HPDE6-E6E7 (cell line): ENCODE data around the gene CLOCK.

Source experiments
- DNase-seq: peaks from one replicate; pipeline ENCODE4 v3.0.0; 2011; ENCODE audit warnings: missing footprints; ENCODE audit errors: extremely low spot score

Gene CLOCK

GRCh38 chr4:55475394-55476243 lies 71.1 kb downstream of the CLOCK start:
- DNase-seq, result no peak

DNA sequence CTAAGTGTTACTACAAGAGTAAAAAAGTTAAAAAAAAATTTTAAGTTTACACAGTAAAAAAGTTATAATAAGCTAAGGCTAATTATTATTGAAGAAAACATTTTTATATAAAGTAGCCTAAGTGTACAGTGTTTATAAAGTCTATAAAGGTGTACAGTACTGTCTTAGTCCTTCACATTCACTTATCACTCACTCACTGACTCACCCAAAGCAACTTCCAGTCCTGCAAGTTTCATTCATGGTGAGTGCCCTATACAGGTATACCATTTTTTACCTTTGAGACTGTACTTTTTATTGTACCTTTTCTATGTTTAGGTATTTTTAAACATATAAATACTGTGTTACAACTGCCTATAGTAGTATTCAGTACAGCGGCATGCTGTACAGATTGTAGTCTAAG lies 76.7 kb downstream of the CLOCK start:
- no peak for DNase-seq

DNA sequence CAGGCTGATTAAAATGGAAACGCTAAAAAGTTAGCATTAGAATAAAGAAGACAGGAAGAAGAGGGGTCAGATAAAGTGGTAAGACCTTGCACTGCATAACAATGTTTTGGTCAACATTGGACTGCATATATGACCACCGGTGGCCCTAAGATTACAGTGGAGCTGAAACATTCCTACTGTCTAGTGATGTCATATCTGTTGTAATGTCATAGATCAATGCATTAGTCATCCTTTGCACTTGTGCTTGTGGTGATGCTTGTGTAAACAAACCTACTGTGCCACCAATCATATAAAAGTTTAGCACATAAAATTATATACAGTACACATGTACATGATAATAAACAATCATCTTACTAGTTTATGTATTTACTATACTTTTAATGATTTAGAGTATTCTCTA lies 78.0 kb downstream of the CLOCK start:
- DNase-seq, result no peak

GRCh38 chr4:55466001-55466400 lies 80.7 kb downstream of the CLOCK start:
- no peak for DNase-seq

DNA sequence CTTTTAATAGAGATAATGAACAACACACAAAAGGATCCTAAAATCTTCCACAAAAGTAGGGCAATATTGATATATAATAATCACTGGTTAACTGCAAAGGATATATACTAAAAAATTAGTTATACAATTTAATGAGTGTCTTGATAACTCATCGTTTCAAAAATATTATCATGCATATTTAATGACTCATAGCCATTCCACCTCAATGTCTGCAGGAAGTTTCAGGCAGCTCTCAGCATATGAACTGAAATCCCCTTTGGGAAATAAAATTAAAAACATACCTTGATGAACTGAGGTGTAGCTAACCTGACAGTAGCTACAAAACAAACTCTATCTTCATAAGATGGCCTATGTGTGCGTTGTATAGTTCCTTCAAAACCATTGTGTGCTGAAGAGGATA lies 88.1 kb downstream of the CLOCK start:
- peak; percentile 10 for DNase-seq

GRCh38 chr4:55458164-55458563 lies 88.5 kb downstream of the CLOCK start:
- DNase-seq, result no peak

- no peak for DNase-seq
Measured at GRCh38 chr4:55450566-55450965, 96.1 kb downstream of the CLOCK start.

DNA sequence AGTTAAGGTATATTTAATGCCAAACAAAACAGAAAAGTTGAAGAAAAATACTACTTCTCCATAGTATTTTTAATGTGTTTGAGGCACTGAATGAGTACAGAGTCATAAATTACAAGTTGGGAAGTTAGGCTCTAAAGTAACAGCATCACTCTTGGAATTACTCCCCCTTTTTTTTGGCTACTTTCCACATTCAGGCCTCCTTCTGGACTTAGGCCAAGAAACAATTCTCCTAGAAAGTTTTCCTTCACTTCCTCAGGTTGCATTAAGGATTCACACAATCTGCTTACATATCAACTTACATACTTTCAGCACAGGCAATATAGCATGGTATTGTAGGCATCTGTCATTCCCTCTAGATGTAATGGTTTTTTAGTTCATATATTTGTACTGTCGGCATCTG lies 98.9 kb downstream of the CLOCK start:
- no peak for DNase-seq

DNA sequence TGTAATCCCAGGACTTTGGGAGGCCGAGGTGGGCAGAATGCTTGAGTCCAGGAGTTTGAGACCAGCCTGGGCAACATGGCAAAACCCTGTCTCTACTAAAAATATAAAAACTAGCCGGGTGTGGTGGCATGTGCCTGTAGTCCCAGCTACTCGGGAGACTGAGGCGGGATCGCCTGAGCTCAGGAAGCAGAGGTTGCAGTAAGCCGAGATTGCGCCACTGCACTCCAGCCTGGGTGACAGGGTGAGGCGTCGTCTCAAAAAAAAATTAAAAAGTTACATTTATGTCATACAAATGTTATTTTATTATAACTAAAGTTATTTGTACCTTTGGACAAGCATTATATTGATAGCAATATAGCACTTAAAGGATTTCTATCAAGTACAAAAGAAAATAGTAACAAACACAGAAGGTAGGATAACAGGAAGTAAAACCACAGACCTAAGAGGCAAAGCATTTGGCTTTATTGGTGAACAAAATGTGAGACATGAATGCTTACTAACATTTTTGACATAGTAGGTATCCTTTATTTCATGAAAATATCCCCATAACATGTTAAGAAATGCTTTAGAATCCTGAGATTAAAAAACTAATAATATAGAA lies 99.5 kb downstream of the CLOCK start:
- no peak for DNase-seq

GRCh38 chr4:55446578-55446922 lies 100.2 kb downstream of the CLOCK start:
- DNase-seq, result no peak

- no peak for DNase-seq
Measured at GRCh38 chr4:55445921-55446577, 100.7 kb downstream of the CLOCK start.

GRCh38 chr4:55444827-55445226 lies 101.9 kb downstream of the CLOCK start:
- DNase-seq, result no peak

- DNase-seq, result no peak
Measured at GRCh38 chr4:55442541-55442940, 104.2 kb downstream of the CLOCK start.

DNA sequence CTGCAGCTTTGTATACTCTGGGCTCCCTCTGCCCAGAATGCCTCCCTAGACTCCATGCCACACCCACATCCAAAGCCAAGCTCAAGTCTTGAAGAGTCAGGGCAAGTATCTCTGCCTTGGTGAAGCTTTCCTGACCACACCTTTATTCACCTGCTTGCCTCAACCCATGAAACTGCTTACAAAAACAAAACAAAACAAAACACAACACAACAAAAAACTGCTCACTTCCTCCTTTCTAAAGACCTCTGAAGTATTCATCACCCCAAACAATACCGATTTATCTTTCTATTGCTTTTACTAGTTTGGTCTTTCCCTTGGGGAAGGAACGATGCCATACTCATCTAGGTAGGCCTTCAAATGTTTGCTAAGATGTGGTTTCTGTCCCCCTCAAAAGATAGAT lies 105.9 kb downstream of the CLOCK start:
- no peak for DNase-seq

DNA sequence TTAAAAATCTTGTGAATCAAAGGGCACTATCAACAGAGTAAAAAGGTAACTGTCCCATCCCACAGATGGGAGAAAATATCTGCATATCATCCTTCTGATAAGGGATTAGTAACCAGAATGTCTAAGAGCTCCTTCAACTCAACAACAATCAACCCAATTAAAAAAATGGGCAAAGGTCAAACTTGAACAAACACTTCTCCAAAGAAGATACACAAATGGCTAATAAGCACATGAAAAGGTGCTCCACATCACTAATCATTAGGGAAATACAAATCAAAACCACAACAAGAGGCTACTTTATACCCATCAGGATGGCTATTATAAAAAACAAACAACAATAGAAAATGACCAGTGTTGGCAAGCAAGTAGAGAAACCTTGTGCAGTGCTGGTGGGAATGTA lies 107.7 kb downstream of the CLOCK start:
- DNase-seq, result no peak

- DNase-seq, result no peak
Measured at GRCh38 chr4:55438314-55438713, 108.4 kb downstream of the CLOCK start.

DNA sequence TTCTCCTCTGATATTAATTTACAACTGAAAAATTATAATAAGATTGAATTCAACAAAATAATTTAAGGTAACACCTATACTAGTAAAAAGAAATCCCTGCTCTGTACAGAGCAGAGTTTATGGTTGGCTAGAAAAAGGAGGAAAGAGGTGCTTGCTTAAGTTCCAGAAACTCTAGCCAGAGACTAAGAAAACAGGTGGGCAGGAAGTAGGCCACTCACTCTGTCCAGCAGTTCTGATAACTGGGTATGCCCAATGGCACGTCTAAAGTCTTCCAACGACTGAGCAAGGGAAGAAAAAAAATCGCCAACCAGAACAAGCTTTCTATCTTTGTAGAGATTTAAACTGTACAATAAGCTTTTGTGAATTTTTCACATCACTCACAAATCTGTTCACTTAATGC lies 108.9 kb downstream of the CLOCK start:
- DNase-seq, result no peak

DNA sequence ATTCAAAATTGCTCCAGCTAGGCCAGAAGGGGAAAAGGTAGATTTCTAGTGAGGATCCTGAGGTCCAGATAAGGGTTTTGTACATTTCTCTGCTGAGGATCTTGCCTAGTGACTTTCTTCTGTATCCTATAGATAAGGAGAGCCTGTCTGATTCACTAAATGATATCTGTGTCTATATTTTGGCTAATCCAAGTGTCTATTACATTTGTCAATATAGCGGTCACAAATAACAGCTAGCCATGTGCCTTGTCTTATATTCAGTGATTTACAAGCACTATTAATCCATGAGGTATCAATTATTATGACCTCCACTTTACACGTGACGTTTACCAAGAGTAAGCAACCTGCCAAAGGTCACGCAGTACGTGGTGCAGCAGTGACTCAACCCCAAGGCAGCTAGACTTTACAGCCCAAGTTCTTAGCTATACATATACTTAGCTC lies 109.3 kb downstream of the CLOCK start:
- DNase-seq, result no peak

DNA sequence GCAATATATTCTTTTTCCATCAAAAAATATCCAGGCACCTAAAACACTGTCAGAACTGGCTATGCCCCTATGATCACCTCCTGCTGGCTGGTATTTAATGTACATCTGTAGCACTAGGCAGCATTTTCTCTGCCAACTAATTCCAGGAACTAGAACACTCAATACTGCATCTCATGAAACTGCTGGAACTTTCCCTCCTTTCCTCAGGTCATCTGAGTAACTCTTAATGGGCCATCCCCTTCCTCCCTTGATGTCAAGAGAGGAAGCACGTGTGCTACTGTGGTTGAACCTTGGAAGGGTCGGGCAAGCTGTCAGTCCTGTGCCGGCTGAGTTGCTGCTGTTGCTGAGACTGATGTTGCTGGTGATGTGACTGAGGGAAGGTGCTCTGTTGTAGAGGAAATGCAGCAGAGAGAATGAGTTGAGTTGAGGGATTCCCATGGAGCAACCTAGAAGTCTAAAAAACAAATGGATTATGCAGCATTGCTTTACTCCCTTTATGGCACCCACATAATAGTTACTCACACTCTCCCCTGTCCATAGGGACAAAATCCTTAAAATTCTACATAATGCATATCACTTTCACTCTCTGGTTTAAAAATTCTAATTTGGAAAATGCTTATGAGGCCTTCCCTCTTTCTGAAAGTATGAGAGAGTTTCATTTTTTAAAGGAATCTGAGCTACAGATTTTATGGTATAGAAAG lies 111.4 kb downstream of the CLOCK start:
- no peak for DNase-seq

DNA sequence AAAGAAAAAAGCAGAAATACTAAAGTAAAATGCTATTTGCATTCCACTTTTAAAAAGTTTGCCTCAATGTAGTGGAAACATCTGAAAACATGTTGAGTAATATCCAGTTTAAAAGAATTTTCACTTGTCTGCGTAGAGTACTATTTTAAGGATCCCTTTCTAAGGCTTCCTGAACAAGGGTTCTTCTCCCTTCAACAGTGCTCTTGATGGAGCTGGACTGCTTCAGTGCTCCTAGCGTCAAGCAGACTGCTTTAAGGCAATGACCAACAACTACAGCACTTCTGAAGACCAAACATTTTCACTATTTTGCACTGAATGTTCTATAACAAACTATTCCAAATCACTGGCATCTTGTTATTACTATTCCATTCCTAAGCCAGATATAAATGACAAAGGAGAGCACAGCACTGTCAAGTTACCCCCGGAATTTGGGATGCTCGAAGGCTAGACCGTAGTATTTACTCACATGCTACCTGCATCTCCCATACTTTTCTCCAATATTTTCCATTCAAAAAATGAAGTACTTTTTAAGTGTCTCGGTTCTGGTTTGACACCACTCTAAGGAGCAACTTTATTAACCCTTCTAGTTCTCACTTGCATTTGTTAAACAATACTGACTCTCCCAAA lies 114.9 kb downstream of the CLOCK start:
- no peak for DNase-seq

GRCh38 chr4:55424791-55425190 lies 121.9 kb downstream of the CLOCK start:
- no peak for DNase-seq

- DNase-seq, result no peak
Measured at GRCh38 chr4:55416176-55416575, 130.5 kb downstream of the CLOCK start.
